CD4-positive, alpha-beta T cell (primary cell): ENCODE results near the gene LPP. TPM values are rescaled to one million over a fixed set of nuclear protein-coding genes. Genes with fewer than 3 reads are reported as not detected.

Experiments
- ATAC-seq: fragments of 200-7000 bp; cut with Tn5 transposase; one replicate; pipeline ENCODE4 v1.10.0; 2022; ENCODE audit warnings: mild to moderate bottlenecking; ENCODE audit not compliant: poor library complexity
- CTCF ChIA-PET: fragments of 350-600 bp; sonication (Branson Sonifier 250); formaldehyde crosslinking; loops from one replicate; lab custom pipeline; 2021; ENCODE audit warnings: antibody characterized with exemption, inconsistent platforms; lab: Charles Lee
- POLR2A ChIA-PET: fragments of 350-600 bp; sonication (Branson Sonifier 250); formaldehyde crosslinking; loops from one replicate; lab custom pipeline; 2021; ENCODE audit warnings: antibody characterized with exemption, inconsistent platforms; lab: Charles Lee
- DNase-seq, 14 experiments: peaks; one replicate each; pipeline ENCODE4 v3.0.0-alpha.2; 2013 to 2020; ENCODE audit warnings: mixed read lengths in 2 of 14
- H3K27ac ChIP-seq, 2 donors: one replicate each; pipeline versions ENCODE4 v1.5.1 to v1.7.0; 2013; ENCODE audit warnings: low read length in 2 of 2, low read depth in 1 of 2, mild to moderate bottlenecking in 1 of 2
- H3K27me3 ChIP-seq, 2 experiments: 1 replicate in 1 of 2; 2 replicates in 1 of 2; pipeline versions ENCODE4 v1.6.1 to v1.7.0; 2013; ENCODE audit warnings: low read length in 2 of 2, control low read depth in 1 of 2, mild to moderate bottlenecking in 1 of 2, moderate library complexity in 1 of 2; ENCODE audit not compliant: insufficient read depth in 2 of 2, control insufficient read depth in 1 of 2
- H3K36me3 ChIP-seq: one replicate; pipeline ENCODE4 v1.6.1; 2013; ENCODE audit warnings: low read length, control low read depth; ENCODE audit not compliant: insufficient read depth
- H3K4me1 ChIP-seq: one replicate; pipeline ENCODE4 v1.6.1; 2013; ENCODE audit warnings: low read length, control low read depth; ENCODE audit not compliant: insufficient read depth
- H3K4me3 ChIP-seq: one replicate; pipeline ENCODE4 v1.5.1; 2013; ENCODE audit warnings: mild to moderate bottlenecking, low read length, moderate library complexity
- H3K9me3 ChIP-seq, 2 experiments: 1 replicate in 1 of 2; 2 replicates in 1 of 2; pipeline versions ENCODE4 v1.6.1 to v1.7.0; 2013; ENCODE audit warnings: low read length in 2 of 2, mild to moderate bottlenecking in 2 of 2, control low read depth in 1 of 2, moderate library complexity in 1 of 2; ENCODE audit not compliant: control insufficient read depth in 1 of 2, insufficient read depth in 1 of 2
- H3K27ac Mint-ChIP-seq: one replicate; pipeline ENCODE4 v1.8.0; 2020; ENCODE audit warnings: mixed read lengths
- H3K27me3 Mint-ChIP-seq: one replicate; pipeline ENCODE4 v1.8.0; 2021; ENCODE audit warnings: mixed read lengths
- H3K36me3 Mint-ChIP-seq: one replicate; pipeline ENCODE4 v1.8.0; 2021; ENCODE audit warnings: low read depth, mixed read lengths
- H3K4me1 Mint-ChIP-seq: one replicate; pipeline ENCODE4 v1.8.0; 2021; ENCODE audit warnings: low read depth, mixed read lengths
- H3K4me3 Mint-ChIP-seq: one replicate; pipeline ENCODE4 v1.8.0; 2020; ENCODE audit warnings: mild to moderate bottlenecking, mixed read lengths
- H3K9me3 Mint-ChIP-seq: one replicate; pipeline ENCODE4 v1.8.0; 2020; ENCODE audit warnings: mixed read lengths
- intact Hi-C, 2 experiments: fragments of 100-400 bp; cut with DNase I in 1 of 2; cut with micrococcal nuclease in 1 of 2; formaldehyde crosslinking; loops; one replicate each; pipeline versions ENCODE4 v1.15.1 to v1.9.0; 2023 to 2025; cut with DNase I, micrococcal nuclease
- total RNA-seq, 174 experiments: library from RNA in 2 of 174; stranded (reverse) in 2 of 174; gene quantifications; one replicate each; pipeline ENCODE4 v1.2.3 and lab custom pipeline; 2021 to 2026
- TF ChIP-seq, protein P1 (sequence below): fragments of 200-600 bp; IDR thresholded peaks from one replicate; pipeline ENCODE4 v1.8.0; 2022; ENCODE audit warnings: antibody characterized with exemption, mild to moderate bottlenecking

Gene LPP
- total RNA-seq, 2 experiments from 2014 or later, result 45.6 to 45.9 TPM

DNA sequence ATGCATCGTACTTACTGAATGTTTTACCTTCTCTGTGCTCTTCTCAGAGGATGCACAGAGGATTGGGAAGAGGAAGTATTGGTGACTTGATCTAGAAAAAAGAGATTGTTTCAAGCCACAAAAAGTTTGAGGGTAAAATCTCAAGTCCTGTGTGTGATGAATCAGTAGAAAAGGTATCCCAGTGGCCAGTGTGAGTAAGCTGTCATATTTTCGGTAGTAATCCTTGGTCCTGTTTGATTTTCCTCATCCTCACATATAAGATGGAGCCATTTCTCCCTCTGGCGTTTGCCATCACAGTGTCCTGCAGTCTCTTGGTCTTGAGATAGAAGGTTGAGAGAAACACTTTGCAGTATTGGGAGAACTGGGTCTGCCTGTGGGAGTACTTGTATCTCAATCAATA, 166.8 kb downstream of the LPP start:
- Mint-ChIP-seq H3K4me1 (peaks cover 56% of the 10 kb centered on the region), H3K27me3 (no peaks in the 10 kb centered on the region), H3K36me3 (no peaks in the 10 kb centered on the region), H3K27ac (no peak overlapping the region), H3K4me3 (no peak overlapping the region), H3K9me3 (peaks cover 3% of the 10 kb centered on the region)
- TF ChIP-seq, protein P1, sequence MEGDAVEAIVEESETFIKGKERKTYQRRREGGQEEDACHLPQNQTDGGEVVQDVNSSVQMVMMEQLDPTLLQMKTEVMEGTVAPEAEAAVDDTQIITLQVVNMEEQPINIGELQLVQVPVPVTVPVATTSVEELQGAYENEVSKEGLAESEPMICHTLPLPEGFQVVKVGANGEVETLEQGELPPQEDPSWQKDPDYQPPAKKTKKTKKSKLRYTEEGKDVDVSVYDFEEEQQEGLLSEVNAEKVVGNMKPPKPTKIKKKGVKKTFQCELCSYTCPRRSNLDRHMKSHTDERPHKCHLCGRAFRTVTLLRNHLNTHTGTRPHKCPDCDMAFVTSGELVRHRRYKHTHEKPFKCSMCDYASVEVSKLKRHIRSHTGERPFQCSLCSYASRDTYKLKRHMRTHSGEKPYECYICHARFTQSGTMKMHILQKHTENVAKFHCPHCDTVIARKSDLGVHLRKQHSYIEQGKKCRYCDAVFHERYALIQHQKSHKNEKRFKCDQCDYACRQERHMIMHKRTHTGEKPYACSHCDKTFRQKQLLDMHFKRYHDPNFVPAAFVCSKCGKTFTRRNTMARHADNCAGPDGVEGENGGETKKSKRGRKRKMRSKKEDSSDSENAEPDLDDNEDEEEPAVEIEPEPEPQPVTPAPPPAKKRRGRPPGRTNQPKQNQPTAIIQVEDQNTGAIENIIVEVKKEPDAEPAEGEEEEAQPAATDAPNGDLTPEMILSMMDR, result no peak
- no peak overlapping the region for H3K4me3 ChIP-seq
- H3K4me1 ChIP-seq, result peaks cover 21% of the 10 kb centered on the region
- POLR2A ChIA-PET, result no interaction called here
- H3K9me3 ChIP-seq, result no peaks in the 10 kb centered on the region
- no peaks in the 10 kb centered on the region for H3K36me3 ChIP-seq
- intact Hi-C loops, result loop anchor here in 1 of 2 experiments (5.0 kb wide), 1 partner anchor 578 kb away; no protein-coding TSS in a partner anchor
- CTCF ChIA-PET, result no interaction called here
- DNase-seq (no peak), ATAC-seq (no peak)
- no peaks in the 10 kb centered on the region for H3K27me3 ChIP-seq
- H3K27ac ChIP-seq, result no peak overlapping the region

DNA sequence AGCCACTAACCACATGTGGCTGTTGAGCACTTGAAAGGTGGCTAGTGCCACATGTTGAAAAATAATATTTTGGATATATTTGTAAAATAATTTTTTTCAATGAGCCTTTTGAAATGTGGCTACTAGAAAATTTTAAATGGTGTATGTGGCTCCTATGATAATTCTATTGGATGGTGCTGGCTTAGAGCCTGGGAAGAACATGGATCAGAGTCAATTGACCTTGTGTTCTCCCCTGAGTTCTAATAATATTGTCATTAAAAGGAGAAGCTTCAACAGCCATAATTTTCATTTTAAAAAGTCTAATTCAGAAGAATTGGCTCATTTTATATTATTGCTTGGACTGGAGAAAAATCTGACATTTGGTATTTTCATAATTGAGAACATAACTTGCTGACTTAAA, 167.3 kb downstream of the LPP start:
- Histone ChIP-seq H3K27me3 (no peaks in the 10 kb centered on the region), H3K4me1 (peaks cover 21% of the 10 kb centered on the region), H3K27ac (no peak overlapping the region), H3K36me3 (no peaks in the 10 kb centered on the region), H3K9me3 (no peaks in the 10 kb centered on the region), H3K4me3 (no peak overlapping the region)
- peaks cover 61% of the 10 kb centered on the region for H3K4me1 Mint-ChIP-seq
- no peak for DNase-seq
- intact Hi-C loops, result loop anchor here in 1 of 2 experiments (5.0 kb wide), 1 partner anchor 579 kb away; no protein-coding TSS in a partner anchor
- peaks cover 3% of the 10 kb centered on the region for H3K9me3 Mint-ChIP-seq
- H3K27ac Mint-ChIP-seq, result no peak overlapping the region
- H3K27me3 Mint-ChIP-seq, result no peaks in the 10 kb centered on the region
- H3K4me3 Mint-ChIP-seq, result no peak overlapping the region
- ChIA-PET POLR2A (no interaction called here), CTCF (no interaction called here)
- ATAC-seq, result no peak
- no peaks in the 10 kb centered on the region for H3K36me3 Mint-ChIP-seq
- TF ChIP-seq, protein P1, result no peak

DNA sequence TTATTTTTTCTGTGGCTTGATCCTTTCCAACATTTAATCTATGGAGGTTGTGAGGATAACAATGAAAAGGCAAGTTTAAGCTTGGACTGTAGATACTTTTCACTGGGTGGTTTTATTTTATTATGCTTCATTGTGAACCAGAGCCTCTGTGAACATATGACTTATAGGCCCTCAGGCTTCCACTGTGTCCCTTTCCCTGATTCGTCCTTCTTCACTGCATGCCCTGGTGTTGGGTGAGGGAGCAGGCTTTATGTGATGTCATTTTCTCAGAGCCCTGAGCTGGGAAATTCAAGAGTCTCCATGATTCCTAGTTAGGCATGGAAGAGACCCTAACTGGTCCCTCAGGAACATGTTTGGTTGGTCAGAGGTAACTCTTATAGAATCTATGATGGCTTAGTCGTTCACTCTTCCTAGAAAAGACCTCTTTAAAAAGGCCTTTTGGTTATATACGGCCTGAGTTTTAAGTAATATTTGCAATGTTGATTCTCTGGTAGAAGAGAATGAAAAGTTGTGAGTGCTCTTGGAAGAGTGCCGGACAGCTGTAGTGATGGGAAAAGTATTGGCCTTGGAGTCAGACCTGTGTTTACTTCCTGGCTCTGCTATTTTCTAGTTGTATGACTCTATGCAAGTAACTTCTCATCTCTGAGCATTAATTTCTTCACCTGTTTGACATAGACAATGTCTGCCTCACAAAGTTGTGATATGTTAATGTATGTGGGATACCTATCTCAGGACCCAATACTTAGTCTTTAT, 168.4 kb downstream of the LPP start:
- ChIA-PET POLR2A (interaction anchor here (1.4 to 1.8 kb wide), 3 partner anchors 9 to 577 kb away, joined by 4 to 7 read pairs (median 6); partner anchors contain the start of gene BCL6), CTCF (interaction anchor here (1.8 kb wide), 1 partner anchor 583 kb away, joined by 8 read pairs; no protein-coding TSS in a partner anchor)
- no peak overlapping the region for H3K4me3 ChIP-seq
- no peaks in the 10 kb centered on the region for H3K36me3 ChIP-seq
- H3K4me1 Mint-ChIP-seq, result peaks cover 63% of the 10 kb centered on the region
- TF ChIP-seq, protein P1, result no peak
- H3K27ac Mint-ChIP-seq, result peak overlapping the region; percentile 84
- H3K4me3 Mint-ChIP-seq, result no peak overlapping the region
- peaks cover 21% of the 10 kb centered on the region for H3K4me1 ChIP-seq
- no peaks in the 10 kb centered on the region for H3K36me3 Mint-ChIP-seq
- H3K27me3 ChIP-seq, result no peaks in the 10 kb centered on the region
- peak overlapping the region; percentile 21 to 31 for H3K27ac ChIP-seq
- DNase-seq (no peak), ATAC-seq (no peak)
- H3K9me3 ChIP-seq, result no peaks in the 10 kb centered on the region
- intact Hi-C loops, result loop anchor here in 1 of 2 experiments (2.0 to 5.0 kb wide), 2 partner anchors 18 to 580 kb away; no protein-coding TSS in a partner anchor
- H3K27me3 Mint-ChIP-seq, result no peaks in the 10 kb centered on the region
- H3K9me3 Mint-ChIP-seq, result peaks cover 3% of the 10 kb centered on the region
